A549 treated with Mapracorat at 1 μM for 4 hours (cell line): ENCODE results near the gene LYRM4. TPM values are rescaled to one million over a fixed set of nuclear protein-coding genes. Genes with fewer than 3 reads are reported as not detected.

Experiments
- total RNA-seq: library from RNA; stranded (reverse); fragments of 200-300 nt; extraction: Qiagen RNA extraction; gene quantifications from 5 replicates; pipeline ENCODE4 v1.2.3, GENCODE V29; 2022

The LYRM4 gene
- 29.7 to 35.4 TPM (median 35.2 TPM) in 5 replicates for total RNA-seq

GRCh38 chr6:5260661-5261544, at the start of gene LYRM4, which contains the start of gene FARS2:
LYRM4 (minus strand) TSS chr6:5260950; CDS start chr6:5260733, 217 bp downstream.
FARS2 (plus strand) TSS chr6:5261513.

GRCh38 chr6:5084781-5085647, 175.7 kb downstream of the LYRM4 start, which contains the start of gene PPP1R3G:
PPP1R3G (plus strand) TSS chr6:5085341; CDS start chr6:5085486, 145 bp downstream.

Other genes starting within 250 kb of the LYRM4 start
- gene PPP1R3G, start 175.6 kb downstream of the LYRM4 start, total RNA-seq: 1.5 to 2.4 TPM (median 2.0 TPM) in 5 replicates
- 9.2 to 11.9 TPM (median 11.0 TPM) in 5 replicates for gene FARS2, start 563 bp upstream of the LYRM4 start, total RNA-seq